HL-60 (cell line): Measurements from ENCODE around the gene TBCCD1.

Experiments used
- REST ChIP-seq: IDR thresholded peaks from 2 replicates; pipeline ENCODE4 v1.6.1; 2012; ENCODE audit warnings: low read depth; ENCODE audit not compliant: insufficient replicate concordance
- TF ChIP-seq, protein P1 (sequence below): IDR thresholded peaks from one replicate; pipeline ENCODE4 v1.5.1; 2011; ENCODE audit warnings: low read length, control low read depth, inconsistent platforms; ENCODE audit not compliant: insufficient read depth

DNA sequence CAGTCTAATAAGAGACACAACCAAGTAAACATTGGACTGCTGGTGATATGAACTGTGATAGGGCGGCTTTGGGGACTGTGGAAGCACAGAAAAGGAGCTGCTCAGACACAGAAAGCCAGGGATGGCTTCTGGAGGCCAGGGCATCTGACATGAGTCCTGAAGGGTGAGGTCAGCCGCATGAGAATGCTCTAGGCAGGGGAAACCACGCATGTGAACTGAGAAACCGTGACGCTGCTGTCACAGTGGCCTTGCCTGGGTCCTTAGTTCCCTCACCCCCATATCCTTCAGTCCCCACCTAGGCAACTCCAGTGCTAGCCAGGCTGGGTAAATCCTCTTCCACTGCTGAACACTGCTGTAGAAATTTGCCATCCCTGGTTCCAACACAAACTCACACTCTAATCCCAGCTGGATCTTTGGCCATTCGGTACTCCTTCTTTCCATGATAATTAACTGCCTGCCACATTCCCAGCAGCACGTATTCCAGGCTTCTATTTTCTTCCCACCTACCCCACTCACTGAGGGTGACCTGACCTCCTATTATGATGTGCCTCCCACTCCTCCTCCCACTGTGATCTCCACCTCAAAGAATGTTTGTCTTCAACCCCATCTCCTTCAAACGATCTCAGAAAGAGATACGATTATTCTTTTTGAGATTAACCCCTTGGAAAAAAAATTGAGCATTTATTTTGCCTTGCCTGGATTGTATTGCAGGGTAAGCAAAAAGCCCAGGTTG lies 54.4 kb downstream of the TBCCD1 start:
- TF ChIP-seq, protein P1, sequence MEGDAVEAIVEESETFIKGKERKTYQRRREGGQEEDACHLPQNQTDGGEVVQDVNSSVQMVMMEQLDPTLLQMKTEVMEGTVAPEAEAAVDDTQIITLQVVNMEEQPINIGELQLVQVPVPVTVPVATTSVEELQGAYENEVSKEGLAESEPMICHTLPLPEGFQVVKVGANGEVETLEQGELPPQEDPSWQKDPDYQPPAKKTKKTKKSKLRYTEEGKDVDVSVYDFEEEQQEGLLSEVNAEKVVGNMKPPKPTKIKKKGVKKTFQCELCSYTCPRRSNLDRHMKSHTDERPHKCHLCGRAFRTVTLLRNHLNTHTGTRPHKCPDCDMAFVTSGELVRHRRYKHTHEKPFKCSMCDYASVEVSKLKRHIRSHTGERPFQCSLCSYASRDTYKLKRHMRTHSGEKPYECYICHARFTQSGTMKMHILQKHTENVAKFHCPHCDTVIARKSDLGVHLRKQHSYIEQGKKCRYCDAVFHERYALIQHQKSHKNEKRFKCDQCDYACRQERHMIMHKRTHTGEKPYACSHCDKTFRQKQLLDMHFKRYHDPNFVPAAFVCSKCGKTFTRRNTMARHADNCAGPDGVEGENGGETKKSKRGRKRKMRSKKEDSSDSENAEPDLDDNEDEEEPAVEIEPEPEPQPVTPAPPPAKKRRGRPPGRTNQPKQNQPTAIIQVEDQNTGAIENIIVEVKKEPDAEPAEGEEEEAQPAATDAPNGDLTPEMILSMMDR, result no peak
- TF ChIP-seq REST, result no peak
